GM21367 (cell line): ENCODE data around the gene FUT1.
"Not testable (repeated sequence)": the region's sequence is repeated elsewhere in the genome, so short reads cannot be mapped to it uniquely, and the experiment has no call there.

ENCODE experiments used
- ATAC-seq: cut with Tn5 transposase; IDR thresholded peaks from one replicate; pipeline ENCODE4 v1.9.1; 2021; ENCODE audit not compliant: unreplicated experiment

Gene FUT1

GRCh38 chr19:48752496-48753365, at the start of gene FUT1:
Gene FUT1, minus strand, starts transcription at chr19:48752641. Its CDS starts 1,360 bp downstream, at chr19:48751281.
- ATAC-seq, result no peak

GRCh38 chr19:48799358-48800300, 47.2 kb upstream of the FUT1 start:
- no peak for ATAC-seq

GRCh38 chr19:48798937-48799336, 46.5 kb upstream of the FUT1 start:
- ATAC-seq, result no peak

- ATAC-seq, result no peak
Observed at GRCh38 chr19:48797103-48797502, 44.7 kb upstream of the FUT1 start.

DNA sequence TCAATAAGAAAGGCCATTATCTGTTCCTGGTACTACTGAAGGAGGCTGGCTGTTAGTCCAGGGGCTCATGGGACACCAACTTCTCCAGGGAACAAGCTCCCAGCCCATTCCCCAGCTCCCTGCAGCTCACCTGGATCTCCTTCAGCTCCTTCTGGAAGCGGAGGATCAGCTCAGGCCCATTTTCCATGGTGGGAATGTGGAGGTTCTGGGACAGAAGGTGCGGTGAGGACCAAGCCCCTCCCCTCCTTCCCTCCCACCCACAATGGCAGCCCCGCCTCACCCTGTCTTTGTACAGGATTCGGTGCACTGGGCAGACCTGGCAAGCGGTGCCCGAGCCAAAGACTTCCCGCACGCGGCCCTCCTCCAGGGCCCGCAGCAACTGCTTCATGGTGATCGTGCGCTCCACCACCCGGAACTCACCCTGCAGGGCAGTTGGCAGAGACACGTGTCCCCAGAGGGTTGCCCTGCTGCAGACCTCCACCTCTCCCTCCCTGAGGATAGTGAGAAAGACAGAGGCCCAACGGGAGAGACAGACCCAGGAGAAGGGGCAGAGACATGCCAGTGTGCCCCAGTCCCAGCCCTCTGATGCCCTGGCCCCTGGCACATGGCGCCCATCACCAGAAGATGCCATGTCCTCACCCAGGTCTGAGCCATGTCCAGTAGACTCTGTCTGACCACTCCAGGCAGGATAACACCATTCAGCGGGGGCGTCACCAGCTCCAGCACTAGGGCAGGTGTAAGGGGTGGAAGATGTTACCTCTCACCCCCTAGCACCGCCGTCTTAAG, 44.0 kb upstream of the FUT1 start:
- ATAC-seq, result no peak

DNA sequence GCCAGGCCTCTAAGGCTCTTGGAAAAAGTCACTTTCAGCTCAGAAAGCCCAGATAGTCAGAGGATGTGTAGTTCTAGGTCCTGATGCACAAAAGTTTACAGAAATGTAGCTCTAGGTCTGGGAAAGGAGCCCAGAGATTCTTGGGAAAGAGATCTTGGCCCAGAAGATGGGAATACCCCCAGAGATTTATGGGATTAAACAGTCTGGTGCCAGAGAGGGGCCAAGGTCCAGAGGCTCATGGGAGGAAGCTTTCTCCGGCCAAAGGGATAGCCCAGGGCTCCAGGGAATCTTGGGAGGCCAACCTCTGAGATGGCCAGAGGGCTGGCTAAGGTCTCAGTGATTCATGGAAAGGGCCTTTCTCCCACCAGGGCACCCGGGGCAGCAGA, 43.2 kb upstream of the FUT1 start:
- ATAC-seq, result no peak

GRCh38 chr19:48795055-48795684, 42.7 kb upstream of the FUT1 start:
- peak; percentile 76 for ATAC-seq

GRCh38 chr19:48794291-48794690, 41.9 kb upstream of the FUT1 start:
- ATAC-seq, result no peak

DNA sequence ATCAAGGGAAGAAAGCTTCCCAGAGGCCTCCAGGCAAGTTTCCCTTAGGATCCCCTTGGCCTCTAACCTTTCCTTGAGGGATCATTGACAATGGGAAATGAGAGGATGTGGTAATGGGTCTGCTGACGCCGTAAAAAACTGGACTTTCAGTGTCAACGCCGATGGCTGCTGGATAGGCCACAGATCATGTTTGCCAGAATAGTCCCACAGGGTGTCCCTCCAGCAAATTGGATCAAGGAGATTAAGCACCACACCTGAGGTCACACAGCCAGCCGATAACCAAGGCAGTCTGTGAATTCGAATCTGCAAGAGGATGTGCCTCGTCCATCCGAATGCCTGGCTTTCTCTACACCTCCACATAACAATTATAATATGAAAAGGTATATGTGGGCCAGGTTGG, 40.8 kb upstream of the FUT1 start:
- no peak for ATAC-seq

GRCh38 chr19:48787331-48787730, 34.9 kb upstream of the FUT1 start:
- not testable (repeated sequence) for ATAC-seq

DNA sequence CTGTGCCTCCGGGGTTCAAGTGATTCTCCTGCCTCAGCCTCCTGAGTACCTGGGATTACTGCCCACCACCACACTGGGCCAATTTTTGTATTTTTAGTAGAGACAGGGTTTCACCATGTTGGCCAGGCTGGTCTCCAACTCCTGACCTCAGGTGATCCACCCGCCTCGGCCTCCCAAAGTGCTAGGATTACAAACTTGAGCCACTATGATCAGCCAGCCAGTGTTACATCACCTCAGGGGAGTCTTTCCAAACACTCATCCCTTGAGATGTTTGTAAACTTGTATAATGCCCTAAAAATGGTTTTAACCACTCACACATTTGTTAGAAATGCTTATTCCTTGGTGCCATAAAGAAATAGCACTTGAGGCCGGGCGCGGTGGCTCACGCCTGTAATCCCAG, 34.0 kb upstream of the FUT1 start:
- not testable (repeated sequence) for ATAC-seq

DNA sequence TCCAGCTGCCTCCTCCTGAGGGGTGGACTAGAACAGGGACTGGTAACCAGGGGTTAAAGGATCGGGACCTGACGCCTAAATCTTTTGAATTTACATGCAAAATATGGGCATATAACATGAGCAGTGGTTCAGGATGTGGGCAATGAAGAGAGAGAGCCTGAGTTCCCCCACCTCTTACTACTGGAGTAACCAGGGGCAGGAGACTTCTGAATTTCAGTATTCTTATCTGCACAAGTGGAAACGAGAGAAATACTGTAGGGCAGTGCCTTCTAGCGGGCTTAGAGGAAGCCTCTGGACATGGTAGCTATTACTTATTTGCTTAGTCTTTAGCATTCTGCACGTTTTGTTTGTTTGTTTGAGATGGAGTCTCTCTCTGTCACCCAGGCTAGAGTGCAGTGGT, 32.1 kb upstream of the FUT1 start:
- ATAC-seq, result no peak

DNA sequence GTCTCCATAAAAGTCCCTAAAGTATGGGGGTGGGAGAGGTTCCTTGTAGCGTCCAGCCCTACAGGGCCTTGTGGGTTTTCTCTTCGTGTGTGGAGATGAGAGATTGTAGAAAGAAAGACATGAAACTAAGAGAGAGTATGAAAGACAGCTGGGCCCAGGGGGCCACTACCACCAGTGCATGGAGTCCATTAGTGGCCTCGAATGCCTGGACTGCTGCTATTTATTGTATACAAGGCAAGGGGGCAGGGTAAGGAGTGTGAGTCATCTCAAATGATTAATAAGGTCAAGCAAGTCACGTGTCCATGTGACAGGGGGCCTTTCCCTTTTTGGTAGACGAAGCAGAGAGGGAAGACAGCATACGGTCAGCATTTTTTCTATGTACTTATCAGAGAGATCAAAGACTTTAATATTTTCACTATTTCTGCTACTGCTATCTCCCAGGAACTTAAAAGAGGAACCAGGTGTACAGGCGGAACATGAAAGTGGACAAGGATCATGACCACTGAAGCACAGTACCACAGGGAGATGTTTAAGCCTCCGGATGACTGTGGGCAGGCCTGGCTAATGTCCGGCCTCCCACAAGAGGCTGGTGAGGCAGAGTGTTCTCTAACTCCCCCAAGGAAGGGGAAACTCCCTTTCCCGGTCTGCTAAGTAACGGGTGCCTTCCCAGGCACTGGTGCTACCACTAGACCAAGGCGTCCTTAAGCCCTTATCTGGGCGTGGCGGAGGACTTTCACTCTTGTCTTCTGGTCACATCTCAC, 28.4 kb upstream of the FUT1 start:
- ATAC-seq, result no peak

GRCh38 chr19:48779636-48780035, 27.2 kb upstream of the FUT1 start:
- ATAC-seq, result no peak

DNA sequence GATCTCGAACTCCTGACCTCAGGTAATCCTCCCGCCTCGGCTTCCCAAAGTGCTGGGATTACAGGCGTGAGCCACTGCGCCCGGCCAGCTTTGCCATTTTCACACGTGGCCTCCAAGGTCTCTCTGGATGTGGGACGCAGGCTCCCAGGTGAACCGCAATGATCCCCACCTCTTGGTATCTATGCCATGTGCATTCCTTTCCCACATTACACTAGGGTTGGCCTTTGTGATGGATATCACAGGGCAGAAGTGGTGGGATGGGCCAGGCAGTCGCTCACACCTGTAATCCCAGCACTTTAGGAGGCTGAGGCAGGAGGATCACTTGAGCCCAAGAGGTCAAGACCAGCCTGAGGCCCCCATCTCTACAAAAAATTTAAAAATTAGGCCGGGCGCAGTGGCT, 25.3 kb upstream of the FUT1 start:
- no peak for ATAC-seq

DNA sequence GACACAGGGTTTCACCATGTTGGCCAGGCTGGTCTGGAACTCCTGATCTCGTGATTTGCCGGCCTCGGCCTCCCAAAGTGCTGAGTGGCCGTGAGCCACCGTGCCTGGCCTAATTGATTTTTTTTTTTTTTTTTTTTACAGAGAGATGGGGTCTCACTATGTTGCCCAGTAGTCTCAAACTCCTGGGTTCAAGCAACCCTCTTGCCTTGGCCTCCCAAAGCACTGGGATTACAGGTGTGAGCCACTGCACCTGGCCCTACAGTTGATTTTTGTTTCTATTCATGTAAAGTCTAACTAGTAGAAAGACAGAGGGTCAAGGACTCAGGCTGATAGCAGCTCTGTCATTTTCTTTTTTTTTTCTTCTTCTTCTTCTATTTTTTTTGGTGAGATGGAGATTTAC, 24.7 kb upstream of the FUT1 start:
- ATAC-seq, result no peak

GRCh38 chr19:48772503-48772953, 20.1 kb upstream of the FUT1 start:
- ATAC-seq, result no peak

DNA sequence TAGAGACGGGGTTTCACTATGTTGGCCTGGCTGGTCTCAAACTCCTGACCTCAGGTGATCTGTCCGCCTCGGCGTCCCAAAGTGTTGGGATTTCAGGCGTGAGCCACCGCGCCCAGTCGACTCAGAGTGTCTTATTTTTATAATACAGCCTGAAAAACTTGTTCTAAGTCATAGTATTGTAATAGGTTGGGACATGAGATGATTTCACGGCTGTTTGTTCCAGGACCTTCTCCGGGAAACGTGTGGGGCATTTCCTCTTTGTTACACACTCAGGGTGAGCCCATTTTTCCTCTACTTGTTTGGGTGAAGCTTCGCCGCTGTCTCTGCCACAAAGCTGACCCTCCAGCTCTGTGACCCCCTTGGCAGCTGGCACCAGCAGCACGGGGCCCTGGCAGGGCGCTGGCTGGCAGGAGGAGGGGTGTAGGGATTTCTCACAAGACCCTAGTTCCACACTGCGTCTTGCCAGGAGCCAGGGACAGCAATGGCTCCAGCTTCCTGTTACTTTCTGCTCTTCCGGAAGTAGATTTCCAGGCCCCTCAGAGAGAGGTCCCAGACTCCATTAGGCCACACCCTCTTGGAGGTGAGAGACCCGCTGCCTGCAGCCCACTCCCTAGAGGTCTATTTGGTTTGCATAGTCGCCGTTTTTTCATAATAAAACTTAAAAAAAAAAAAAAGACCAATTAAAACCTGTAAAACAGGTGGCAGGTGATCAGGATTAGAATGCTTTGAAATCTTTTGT, 18.5 kb upstream of the FUT1 start:
- ATAC-seq, result no peak

GRCh38 chr19:48770266-48770665, 17.8 kb upstream of the FUT1 start:
- no peak for ATAC-seq
